K562 (cell line): ENCODE data around the gene GPR37L1. TPM values are rescaled to one million over a fixed set of nuclear protein-coding genes. Genes with fewer than 3 reads are reported as not detected.

ENCODE experiments used
- ADNP ChIP-seq: fragments of 200-800 bp; sonication (Bioruptor generic); IDR thresholded peaks from 2 replicates; pipeline ENCODE4 v1.6.1; 2016; ENCODE audit warnings: missing genetic modification characterization, missing compliant biosample characterization
- CBFB ChIP-seq: sonication (generic); formaldehyde crosslinking; IDR thresholded peaks from 2 replicates; pipeline ENCODE4 v1.4.0; 2020; ENCODE audit warnings: mild to moderate bottlenecking, missing genetic modification reagents
- CTBP1 ChIP-seq: fragments of 450-650 bp; IDR thresholded peaks from 2 replicates; pipeline ENCODE4 v1.6.1; 2016; ENCODE audit warnings: borderline replicate concordance
- CTCFL ChIP-seq: IDR thresholded peaks from 2 replicates; pipeline ENCODE4 v1.6.1; 2011; ENCODE audit warnings: borderline replicate concordance, low read depth, mild to moderate bottlenecking, moderate library complexity, low read length; ENCODE audit not compliant: insufficient read depth, poor library complexity, severe bottlenecking
- EGR1 ChIP-seq: fragments of 450-650 bp; conservative IDR thresholded peaks from 2 replicates; pipeline ENCODE4 v1.6.1; 2017; ENCODE audit warnings: mild to moderate bottlenecking
- GATA2 ChIP-seq: sonication (generic); formaldehyde crosslinking; IDR thresholded peaks from 2 replicates; pipeline ENCODE4 v1.4.0; 2020; ENCODE audit warnings: mild to moderate bottlenecking, missing genetic modification reagents
- KAT2B ChIP-seq: IDR thresholded peaks from one replicate; pipeline ENCODE4 v1.6.1; 2012; ENCODE audit warnings: low read depth, mild to moderate bottlenecking, control low read depth, inconsistent platforms, low read length, moderate library complexity
- NFIC ChIP-seq: fragments of 450-650 bp; IDR thresholded peaks from 2 replicates; pipeline ENCODE4 v1.6.1; 2017; ENCODE audit warnings: mild to moderate bottlenecking, inconsistent platforms
- NR2C1 ChIP-seq, 2 experiments: fragments of 450-650 bp; IDR thresholded peaks; 2 replicates each; pipeline ENCODE4 v1.6.1; 2017; ENCODE audit warnings: mild to moderate bottlenecking in 2 of 2, antibody characterized with exemption in 1 of 2, inconsistent platforms in 1 of 2, missing compliant biosample characterization in 1 of 2, missing genetic modification characterization in 1 of 2
- NR2C2 ChIP-seq, 2 experiments: fragments of 200-800 bp in 1 of 2; sonication (Bioruptor generic) in 1 of 2; sonication (generic) in 1 of 2; formaldehyde crosslinking in 1 of 2; IDR thresholded peaks; 2 replicates each; pipeline versions ENCODE4 v1.6.1 to v1.8.0; 2016 to 2022; ENCODE audit warnings: mild to moderate bottlenecking in 1 of 2, missing compliant biosample characterization in 1 of 2, missing genetic modification characterization in 1 of 2, missing genetic modification reagents in 1 of 2
- ZFX ChIP-seq: sonication (generic); formaldehyde crosslinking; IDR thresholded peaks from 2 replicates; pipeline ENCODE4 v1.8.0; 2022; ENCODE audit warnings: mild to moderate bottlenecking, missing genetic modification reagents, moderate library complexity
- ZNF511 ChIP-seq: sonication (generic); formaldehyde crosslinking; IDR thresholded peaks from 2 replicates; pipeline ENCODE4 v1.8.0; 2022; ENCODE audit warnings: mild to moderate bottlenecking, missing genetic modification reagents
- polyA plus RNA-seq, 8 experiments: library from polyadenylated mRNA; depleted of rRNA in 4 of 8; stranded (reverse) in 5 of 8; unstranded in 3 of 8; fragments of >200 nt; fragmentation: Nextera tagmentation in 2 of 8; fragmentation: Illumina TruSeq in 1 of 8; extraction: Ambion mirVana in 2 of 8; extraction: Trizol in 1 of 8; gene quantifications; 2 replicates each; pipeline versions ENCODE4 v1.2.1 to v1.2.3, GENCODE V29; 2011 to 2014; ENCODE audit warnings: inconsistent platforms in 1 of 8, missing spikeins in 1 of 8
- total RNA-seq, 7 experiments: library from RNA; depleted of rRNA in 6 of 7; stranded (reverse); fragments of >200 nt in 6 of 7; fragmentation: Illumina TruSeq in 2 of 7; extraction: Trizol in 2 of 7; gene quantifications; 2 replicates each; pipeline versions ENCODE4 v1.2.1 to v1.2.3, GENCODE V29; 2011 to 2021; ENCODE audit warnings: low replicate concordance in 1 of 7

The GPR37L1 gene
- total and polyA plus RNA-seq, 9 of the 15 experiments (the other 6 are each of a cell fraction or from before 2014, with no cell fraction given) = not detected

GRCh38 chr1:202155478-202156021 is 32.8 kb downstream of the GPR37L1 start (continued):
- TF ChIP-seq NR2C2 (CRISPR knock-in tag; IDR thresholded peaks at IDR 0.05) = no peak
- TF ChIP-seq NR2C2 (tag; IDR thresholded peaks at IDR 0.05) = peak; percentile 94
- no peak for TF ChIP-seq KAT2B
- no peak for TF ChIP-seq CTCFL
- TF ChIP-seq GATA2 (CRISPR knock-in tag) = 0 out of 2 replicates have a peak, but pooled peaks have one; percentile 41
- TF ChIP-seq ZNF511 = peak; percentile 45; the same call in 1 of the 2 replicates
- peak; percentile 80 for TF ChIP-seq NFIC
- TF ChIP-seq ADNP (tag) = no peak
- TF ChIP-seq CTBP1 = no peak
- peak; percentile 84 for TF ChIP-seq NR2C1 (IDR thresholded peaks at IDR 0.05)
- peak; percentile 91 for TF ChIP-seq NR2C1 (tag; IDR thresholded peaks at IDR 0.05)
- peak; percentile 25; the same call in 1 of the 2 replicates for TF ChIP-seq ZFX (CRISPR knock-in tag)
- peak; percentile 54; the same call in 1 of the 2 replicates for TF ChIP-seq CBFB (CRISPR knock-in tag)
- TF ChIP-seq EGR1 = peak; percentile 15; the same call in 1 of the 2 replicates
